SK-N-SH (cell line): Measurements from ENCODE around the gene CD14.

ENCODE experiments used
- EZH2phosphoT487 ChIP-seq: fragments of 200-600 bp; sonication (generic); IDR thresholded peaks from 2 replicates; pipeline ENCODE4 v1.6.1; 2017; ENCODE audit warnings: low read depth, mixed run types, mild to moderate bottlenecking, antibody characterized with exemption, moderate library complexity, borderline replicate concordance
- FOSL2 ChIP-seq: IDR thresholded peaks from 2 replicates; pipeline ENCODE4 v1.4.0; 2012; ENCODE audit warnings: low read depth, mild to moderate bottlenecking, moderate library complexity, borderline replicate concordance
- FOXM1 ChIP-seq: IDR thresholded peaks from 2 replicates; pipeline ENCODE4 v1.4.0; 2012; ENCODE audit warnings: low read depth, mild to moderate bottlenecking
- GABPA ChIP-seq: IDR thresholded peaks from 2 replicates; pipeline ENCODE4 v1.4.0; 2012; ENCODE audit warnings: low read depth, mild to moderate bottlenecking
- POLR2AphosphoS5 ChIP-seq: IDR thresholded peaks from 2 replicates; pipeline ENCODE4 v1.6.1; 2012; ENCODE audit warnings: low read depth, low read length
- RXRA ChIP-seq: IDR thresholded peaks from 2 replicates; pipeline ENCODE4 v1.4.0; 2012; ENCODE audit warnings: low read depth, mild to moderate bottlenecking, borderline replicate concordance
- TF ChIP-seq, protein P1 (sequence below): fragments of 200-600 bp; sonication (generic); IDR thresholded peaks from 2 replicates; pipeline ENCODE4 v1.6.1; 2017; ENCODE audit warnings: antibody characterized with exemption, mild to moderate bottlenecking, moderate library complexity

- TF ChIP-seq POLR2AphosphoS5 (no peak), FOXM1 (no peak), FOSL2 (no peak), RXRA (no peak), EZH2phosphoT487 (no peak), GABPA (no peak)
- TF ChIP-seq, protein P1, sequence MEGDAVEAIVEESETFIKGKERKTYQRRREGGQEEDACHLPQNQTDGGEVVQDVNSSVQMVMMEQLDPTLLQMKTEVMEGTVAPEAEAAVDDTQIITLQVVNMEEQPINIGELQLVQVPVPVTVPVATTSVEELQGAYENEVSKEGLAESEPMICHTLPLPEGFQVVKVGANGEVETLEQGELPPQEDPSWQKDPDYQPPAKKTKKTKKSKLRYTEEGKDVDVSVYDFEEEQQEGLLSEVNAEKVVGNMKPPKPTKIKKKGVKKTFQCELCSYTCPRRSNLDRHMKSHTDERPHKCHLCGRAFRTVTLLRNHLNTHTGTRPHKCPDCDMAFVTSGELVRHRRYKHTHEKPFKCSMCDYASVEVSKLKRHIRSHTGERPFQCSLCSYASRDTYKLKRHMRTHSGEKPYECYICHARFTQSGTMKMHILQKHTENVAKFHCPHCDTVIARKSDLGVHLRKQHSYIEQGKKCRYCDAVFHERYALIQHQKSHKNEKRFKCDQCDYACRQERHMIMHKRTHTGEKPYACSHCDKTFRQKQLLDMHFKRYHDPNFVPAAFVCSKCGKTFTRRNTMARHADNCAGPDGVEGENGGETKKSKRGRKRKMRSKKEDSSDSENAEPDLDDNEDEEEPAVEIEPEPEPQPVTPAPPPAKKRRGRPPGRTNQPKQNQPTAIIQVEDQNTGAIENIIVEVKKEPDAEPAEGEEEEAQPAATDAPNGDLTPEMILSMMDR = no peak
These were observed 24.3 kb downstream of the CD14 start for GRCh38 chr5:140608722-140609121.
